H9 (cell line): ENCODE results near the gene COL18A1. TPM values are rescaled to one million over a fixed set of nuclear protein-coding genes. Genes with fewer than 3 reads are reported as not detected.
A peak's percentile ranks its signal among the peaks of the same experiment; 100 is the strongest.

Source experiments
- DNase-seq: peaks from one replicate; pipeline ENCODE4 v3.0.0-alpha.2; 2017
- H2AFZ ChIP-seq: one replicate; pipeline ENCODE4 v1.6.1; 2013; ENCODE audit warnings: mild to moderate bottlenecking, low read length, control low read depth, moderate library complexity
- H2AK5ac ChIP-seq: 2 replicates; pipeline ENCODE4 v1.6.1; 2013; ENCODE audit warnings: low read length, control low read depth, mixed read lengths; ENCODE audit not compliant: insufficient read length
- H2BK120ac ChIP-seq: one replicate; pipeline ENCODE4 v1.6.1; 2013; ENCODE audit warnings: low read depth, mild to moderate bottlenecking, low read length, control low read depth, inconsistent platforms; ENCODE audit not compliant: poor library complexity, severe bottlenecking
- H2BK12ac ChIP-seq: 2 replicates; pipeline ENCODE4 v1.6.1; 2013; ENCODE audit warnings: low read length, control low read depth, mixed read lengths, low read depth; ENCODE audit not compliant: insufficient read length
- H2BK15ac ChIP-seq: 2 replicates; pipeline ENCODE4 v1.6.1; 2013; ENCODE audit warnings: low read depth, low read length, control low read depth
- H2BK20ac ChIP-seq: one replicate; pipeline ENCODE4 v1.6.1; 2013; ENCODE audit warnings: low read depth, mild to moderate bottlenecking, low read length, control low read depth, inconsistent platforms; ENCODE audit not compliant: poor library complexity, severe bottlenecking
- H2BK5ac ChIP-seq: 2 replicates; pipeline ENCODE4 v1.6.1; 2013; ENCODE audit warnings: low read length, control low read depth, mixed read lengths; ENCODE audit not compliant: insufficient read length
- H3K14ac ChIP-seq: 2 replicates; pipeline ENCODE4 v1.6.1; 2013; ENCODE audit warnings: low read length, control low read depth; ENCODE audit not compliant: insufficient read depth
- H3K18ac ChIP-seq: 2 replicates; pipeline ENCODE4 v1.6.1; 2013; ENCODE audit warnings: low read depth, mild to moderate bottlenecking, mixed read lengths, low read length, control low read depth; ENCODE audit not compliant: insufficient read length
- H3K23ac ChIP-seq: 2 replicates; pipeline ENCODE4 v1.6.1; 2013; ENCODE audit warnings: low read length, control low read depth, mixed read lengths, low read depth; ENCODE audit not compliant: insufficient read length
- H3K23me2 ChIP-seq: 2 replicates; pipeline ENCODE4 v1.6.1; 2013; ENCODE audit warnings: low read depth, mild to moderate bottlenecking, mixed read lengths, low read length, control low read depth; ENCODE audit not compliant: insufficient read length, poor library complexity, severe bottlenecking
- H3K27ac ChIP-seq: 2 replicates; pipeline ENCODE4 v1.5.1; 2013; ENCODE audit warnings: low read length, control low read depth, mixed read lengths, low read depth; ENCODE audit not compliant: insufficient read length
- H3K27me3 ChIP-seq: 2 replicates; pipeline ENCODE4 v1.6.1; 2013; ENCODE audit warnings: low read length, control low read depth, inconsistent platforms; ENCODE audit not compliant: insufficient read depth
- H3K4ac ChIP-seq: 2 replicates; pipeline ENCODE4 v1.6.1; 2013; ENCODE audit warnings: low read depth, mild to moderate bottlenecking, control low read depth, inconsistent platforms, low read length, moderate library complexity
- H3K4me1 ChIP-seq: 2 replicates; pipeline ENCODE4 v1.6.1; 2013; ENCODE audit warnings: low read length, control low read depth, inconsistent platforms; ENCODE audit not compliant: insufficient read depth
- H3K4me2 ChIP-seq: 2 replicates; pipeline ENCODE4 v1.6.1; 2013; ENCODE audit warnings: low read length, control low read depth, mixed read lengths; ENCODE audit not compliant: insufficient read length, insufficient read depth
- H3K56ac ChIP-seq: 2 replicates; pipeline ENCODE4 v1.6.1; 2013; ENCODE audit warnings: low read depth, mild to moderate bottlenecking, mixed read lengths, low read length, control low read depth; ENCODE audit not compliant: insufficient read length
- H3K79me1 ChIP-seq: 2 replicates; pipeline ENCODE4 v1.6.1; 2013; ENCODE audit warnings: low read depth, mild to moderate bottlenecking, moderate library complexity, low read length, control low read depth, inconsistent platforms; ENCODE audit not compliant: insufficient read depth, poor library complexity, severe bottlenecking
- H3K79me2 ChIP-seq: 2 replicates; pipeline ENCODE4 v1.6.1; 2013; ENCODE audit warnings: low read length, control low read depth, inconsistent platforms; ENCODE audit not compliant: insufficient read depth
- H3K9ac ChIP-seq: 2 replicates; pipeline ENCODE4 v1.6.1; 2013; ENCODE audit warnings: low read length, control low read depth, mixed read lengths; ENCODE audit not compliant: insufficient read length; ENCODE audit errors: extremely low read depth
- H3K9me3 ChIP-seq: one replicate; pipeline ENCODE4 v1.6.1; 2013; ENCODE audit warnings: low read depth, low read length, inconsistent platforms; ENCODE audit not compliant: control insufficient read depth
- H3T11ph ChIP-seq: one replicate; pipeline ENCODE4 v1.6.1; 2013; ENCODE audit warnings: mild to moderate bottlenecking, low read length, control low read depth, inconsistent platforms
- H4K20me1 ChIP-seq: one replicate; pipeline ENCODE4 v1.6.1; 2013; ENCODE audit not compliant: control insufficient read depth, insufficient read length, insufficient read depth
- H4K5ac ChIP-seq: 2 replicates; pipeline ENCODE4 v1.6.1; 2013; ENCODE audit warnings: low read depth, mild to moderate bottlenecking, mixed read lengths, low read length, control low read depth; ENCODE audit not compliant: insufficient read length
- H4K8ac ChIP-seq: replicated peaks from 2 replicates; pipeline ENCODE4 v1.6.1; 2013; ENCODE audit warnings: low read length, control low read depth, mixed read lengths, low read depth; ENCODE audit not compliant: insufficient read length
- H4K91ac ChIP-seq: 2 replicates; pipeline ENCODE4 v1.6.1; 2013; ENCODE audit warnings: low read depth, mild to moderate bottlenecking, moderate library complexity, mixed read lengths, low read length, control low read depth; ENCODE audit not compliant: insufficient read length
- H3K27ac Mint-ChIP-seq, 3 experiments: 2 replicates in 2 of 3; 3 replicates in 1 of 3; pipeline ENCODE4 v1.8.0; 2020 to 2021; ENCODE audit warnings: mixed read lengths in 3 of 3, mild to moderate bottlenecking in 1 of 3, moderate library complexity in 1 of 3
- H3K27me3 Mint-ChIP-seq: 2 replicates; pipeline ENCODE4 v1.8.0; 2021; ENCODE audit warnings: low read depth, mild to moderate bottlenecking, moderate library complexity, mixed read lengths
- H3K36me3 Mint-ChIP-seq, 3 experiments: 2 replicates in 2 of 3; 3 replicates in 1 of 3; pipeline ENCODE4 v1.8.0; 2020 to 2021; ENCODE audit warnings: low read depth in 3 of 3, mixed read lengths in 3 of 3; ENCODE audit not compliant: insufficient read depth in 1 of 3
- H3K4me1 Mint-ChIP-seq, 2 experiments: 2 replicates each; pipeline ENCODE4 v1.8.0; 2020; ENCODE audit warnings: mixed read lengths in 2 of 2
- H3K4me3 Mint-ChIP-seq, 2 experiments: 2 replicates in 1 of 2; 3 replicates in 1 of 2; pipeline ENCODE4 v1.8.0; 2020 to 2021; ENCODE audit warnings: mild to moderate bottlenecking in 2 of 2, mixed read lengths in 2 of 2, moderate library complexity in 1 of 2
- H3K9me3 Mint-ChIP-seq, 2 experiments: 2 replicates in 1 of 2; 3 replicates in 1 of 2; pipeline ENCODE4 v1.8.0; 2020; ENCODE audit warnings: mild to moderate bottlenecking in 2 of 2, mixed read lengths in 2 of 2, moderate library complexity in 1 of 2
- CTCF ChIP-seq: fragments of 200-600 bp; sonication (generic); conservative IDR thresholded peaks from 3 replicates; pipeline ENCODE4 v1.8.0; 2021; ENCODE audit warnings: antibody characterized with exemption, mild to moderate bottlenecking
- WGBS: extraction: QIAGEN DNeasy Blood & Tissue Kit; methylation state at CpG from one replicate; pipeline ENCODE4 v1.1.7; 2013; ENCODE audit warnings: missing lambda C conversion rate, low lambda C conversion rate, mixed read lengths; ENCODE audit not compliant: insufficient read length; ENCODE audit errors: extremely low coverage; 5-methylcytosine and 5-hydroxymethylcytosine counted together
- total RNA-seq: library from RNA; stranded (reverse); gene quantifications from 2 replicates; pipeline ENCODE4 v1.2.1, GENCODE V29; 2021

Gene COL18A1
- total RNA-seq, 1 experiment from 2014 or later = 232 TPM

- Histone ChIP-seq H4K20me1 (no peaks in the 10 kb centered on the region), H3K4me1 (no peaks in the 10 kb centered on the region), H3K27ac (no peak overlapping the region), H4K8ac (no peak overlapping the region), H2AFZ (no peak overlapping the region), H3K4ac (no peak overlapping the region), H3K23ac (no peak overlapping the region), H2BK120ac (no peak overlapping the region), H3K79me2 (peaks cover 51% of the 10 kb centered on the region), H2AK5ac (no peak overlapping the region), H4K5ac (no peak overlapping the region), H4K91ac (no peak overlapping the region), H2BK20ac (no peak overlapping the region), H3K56ac (no peak overlapping the region), H3K27me3 (no peaks in the 10 kb centered on the region), H3K79me1 (peaks cover 23% of the 10 kb centered on the region), H3K9ac (no peak overlapping the region), H3T11ph (no peak overlapping the region), H3K18ac (no peak overlapping the region), H2BK15ac (no peak overlapping the region), H2BK12ac (no peak overlapping the region), H3K23me2 (no peaks in the 10 kb centered on the region), H3K14ac (no peak overlapping the region), H2BK5ac (no peak overlapping the region), H3K4me2 (no peak overlapping the region), H3K9me3 (no peaks in the 10 kb centered on the region)
- peak overlapping the region; percentile 59 to 93 (median 80); a peak in 4 of 7 replicates for H3K27ac Mint-ChIP-seq
- no peak for TF ChIP-seq CTCF
- no peaks in the 10 kb centered on the region; the same call in 1 of the 2 replicates for H3K27me3 Mint-ChIP-seq
- WGBS = no CpG with 5 or more reads among the region's 31 CpGs
- H3K36me3 Mint-ChIP-seq = peaks cover 28 to 33% (median 33%) of the 10 kb centered on the region in 3 experiments
- no peak for DNase-seq
- H3K4me1 Mint-ChIP-seq = peaks cover 3 to 13% of the 10 kb centered on the region in 2 experiments; a peak in 2 of 4 replicates
- peaks cover 0 to 5% of the 10 kb centered on the region in 2 experiments; a peak in 3 of 5 replicates for H3K9me3 Mint-ChIP-seq
- no peak overlapping the region for H3K4me3 Mint-ChIP-seq
These were observed 36.7 kb downstream of the COL18A1 start for GRCh38 chr21:45441431-45442255.
